Stimulated activated CD8-positive, alpha-beta memory T cell treated with anti-CD3 and anti-CD28 coated beads, Interleukin-15, amount 100 ng/mL, for 1 hour (primary cell): ENCODE results near the gene GFER.
"Not testable (repeated sequence)": the region's sequence is repeated elsewhere in the genome, so short reads cannot be mapped to it uniquely, and the experiment has no call there.

Source experiments
- DNase-seq: peaks from one replicate; pipeline ENCODE4 v3.0.0-alpha.2; 2020; ENCODE audit warnings: low read depth

The GFER gene

DNA sequence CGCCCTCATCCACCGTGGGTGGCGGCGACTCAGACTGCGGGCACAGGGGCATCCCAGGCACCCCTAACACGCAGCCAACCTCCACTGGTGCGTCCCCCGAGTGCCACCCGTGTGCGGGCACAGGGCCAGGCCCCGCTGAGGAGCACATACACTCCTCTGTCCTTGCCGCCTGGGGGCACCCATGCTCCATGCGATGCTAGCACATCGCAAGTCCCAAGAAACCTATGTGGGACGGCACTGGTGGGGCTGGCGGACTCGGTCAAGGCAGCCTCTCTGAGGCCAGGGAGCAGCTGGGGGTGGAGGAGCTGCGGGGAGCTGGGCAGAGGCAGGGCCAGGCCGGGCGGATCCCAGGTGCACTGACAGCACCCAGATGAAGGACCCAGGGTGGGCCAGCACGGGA, 21.7 kb downstream of the GFER start:
- no peak for DNase-seq

DNA sequence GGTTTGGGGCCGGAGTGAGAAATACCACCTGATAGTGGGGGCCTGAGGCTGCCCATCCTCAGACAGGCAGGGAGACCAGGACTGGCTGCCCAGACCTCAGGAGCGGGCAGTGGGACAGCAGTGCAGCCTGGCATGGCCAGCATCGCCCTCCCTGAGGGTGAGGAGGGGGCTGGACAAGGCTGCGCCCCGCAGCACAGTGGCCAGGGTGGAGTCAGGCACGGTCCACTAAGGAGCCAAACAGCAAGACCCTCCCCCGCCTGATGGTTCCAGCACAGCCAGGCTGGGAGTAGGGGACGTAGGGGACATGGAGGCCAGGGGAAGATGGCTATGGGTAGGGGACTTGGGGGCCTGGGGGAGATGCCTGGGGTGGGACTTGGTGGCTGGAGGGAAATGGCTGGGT, 22.3 kb downstream of the GFER start:
- DNase-seq: no peak

DNA sequence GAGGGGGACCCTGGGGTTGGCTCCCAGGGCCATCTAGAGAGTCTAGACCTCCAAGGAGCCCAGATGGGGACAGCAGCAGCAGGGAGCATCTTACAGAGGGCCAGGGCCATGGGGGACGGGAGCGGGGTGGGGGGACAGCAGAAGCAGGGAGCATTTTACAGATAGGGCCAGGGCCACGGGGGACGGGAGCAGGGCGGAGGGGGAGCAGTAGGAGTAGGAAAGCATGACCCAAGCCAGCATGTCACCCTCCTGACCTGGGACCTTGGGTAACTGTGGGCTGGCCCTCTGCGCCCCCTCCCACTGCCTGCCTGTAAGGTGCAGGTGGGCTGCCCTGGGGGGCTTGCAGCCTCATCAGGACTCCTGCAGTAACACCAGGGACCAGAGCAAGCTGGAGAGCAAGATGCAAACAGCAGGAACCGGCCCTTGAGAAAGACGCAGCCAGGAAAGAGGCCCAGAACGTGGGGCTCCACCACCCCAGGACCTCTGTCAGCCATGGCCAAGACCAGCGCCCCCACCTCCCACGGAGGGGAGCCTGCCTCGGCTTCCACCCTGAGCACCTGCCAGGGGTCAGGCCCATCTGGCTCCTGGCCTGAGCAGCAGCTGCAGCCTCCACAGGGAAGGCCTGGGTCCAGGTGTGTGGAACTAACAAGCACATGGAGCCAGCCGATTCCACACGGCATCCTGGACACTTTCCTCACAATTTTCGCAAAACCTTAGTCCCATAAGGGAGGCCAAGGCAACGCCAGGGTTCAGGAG, 23.3 kb downstream of the GFER start:
- no peak for DNase-seq

DNA sequence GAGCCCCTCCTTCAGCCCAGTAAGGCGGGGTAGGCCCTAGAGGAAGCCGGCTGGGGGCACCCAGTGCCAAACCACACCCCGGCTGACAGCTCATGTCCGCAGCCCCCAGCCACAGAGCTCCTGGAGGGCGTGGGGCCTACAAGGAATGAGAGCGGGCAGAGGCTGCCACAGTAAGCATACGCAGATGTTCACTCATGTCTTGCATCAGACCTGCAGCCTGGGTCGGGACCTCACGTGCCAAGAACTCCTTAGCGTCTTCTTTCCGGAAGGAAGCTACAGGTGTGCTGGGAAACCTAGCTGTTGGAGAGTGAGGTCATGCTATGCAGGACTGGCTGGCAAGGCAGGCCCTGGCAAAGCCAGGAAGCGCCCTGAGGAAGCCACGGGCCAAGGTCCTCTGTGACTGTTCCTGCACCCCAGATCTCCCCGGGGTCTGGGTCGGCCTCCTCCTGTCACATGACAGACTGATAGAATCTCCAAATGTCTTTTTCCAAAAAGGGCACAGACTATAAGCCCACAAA, 24.1 kb downstream of the GFER start:
- no peak for DNase-seq

DNA sequence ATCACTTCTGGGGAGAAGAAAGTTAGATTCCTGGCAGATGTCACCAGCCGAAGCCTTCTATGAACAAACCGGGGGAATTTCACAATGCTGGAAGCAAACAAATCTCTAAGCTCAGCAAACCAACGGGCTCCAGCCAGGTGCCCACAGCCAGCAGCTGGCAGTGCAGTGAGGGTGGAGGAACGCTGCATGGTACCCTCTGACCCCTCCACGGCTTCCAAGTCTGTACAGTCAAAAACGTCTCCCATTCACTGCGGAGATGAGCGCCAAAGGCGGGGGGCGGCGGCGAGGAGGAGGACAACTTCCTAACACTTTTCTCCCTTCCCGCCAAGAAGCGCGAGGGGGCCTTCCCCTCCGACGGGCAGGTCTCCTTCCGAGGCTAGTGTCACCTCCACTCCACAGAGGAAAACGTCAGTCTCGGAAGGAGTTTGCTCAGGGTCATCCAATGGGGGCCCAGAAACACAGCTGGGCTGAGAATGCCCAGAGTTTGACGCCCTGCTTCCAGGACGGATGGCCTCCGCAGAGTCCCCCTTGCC, 24.7 kb downstream of the GFER start:
- DNase-seq: no peak

DNA sequence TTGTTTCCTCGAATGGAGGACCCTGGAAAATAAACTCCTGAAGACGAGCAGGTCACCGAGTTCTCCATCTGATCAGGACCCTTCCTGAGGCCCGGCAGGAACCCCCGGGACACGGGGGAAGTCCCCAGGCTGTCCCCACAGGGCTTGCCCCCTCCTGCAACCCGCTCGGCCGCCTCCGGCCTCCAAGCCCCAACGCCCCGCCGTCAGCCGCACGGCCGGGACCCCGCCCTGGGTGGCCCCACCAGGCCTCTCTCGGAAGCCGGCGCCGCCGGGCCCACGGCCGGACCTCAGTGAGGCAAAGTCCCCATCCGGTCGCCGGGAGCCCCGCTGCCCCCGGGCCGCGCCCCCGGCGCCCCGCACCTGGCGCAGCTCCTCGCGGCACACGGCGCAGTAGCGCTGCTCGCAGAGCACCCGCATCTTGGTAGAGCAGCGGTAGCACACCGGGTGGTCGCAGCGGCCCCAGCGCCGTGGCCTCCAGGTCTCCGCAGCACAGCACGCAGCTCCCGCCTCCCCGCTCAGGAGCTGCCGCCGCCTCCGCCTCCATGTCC, 25.2 kb downstream of the GFER start:
- no peak for DNase-seq

DNA sequence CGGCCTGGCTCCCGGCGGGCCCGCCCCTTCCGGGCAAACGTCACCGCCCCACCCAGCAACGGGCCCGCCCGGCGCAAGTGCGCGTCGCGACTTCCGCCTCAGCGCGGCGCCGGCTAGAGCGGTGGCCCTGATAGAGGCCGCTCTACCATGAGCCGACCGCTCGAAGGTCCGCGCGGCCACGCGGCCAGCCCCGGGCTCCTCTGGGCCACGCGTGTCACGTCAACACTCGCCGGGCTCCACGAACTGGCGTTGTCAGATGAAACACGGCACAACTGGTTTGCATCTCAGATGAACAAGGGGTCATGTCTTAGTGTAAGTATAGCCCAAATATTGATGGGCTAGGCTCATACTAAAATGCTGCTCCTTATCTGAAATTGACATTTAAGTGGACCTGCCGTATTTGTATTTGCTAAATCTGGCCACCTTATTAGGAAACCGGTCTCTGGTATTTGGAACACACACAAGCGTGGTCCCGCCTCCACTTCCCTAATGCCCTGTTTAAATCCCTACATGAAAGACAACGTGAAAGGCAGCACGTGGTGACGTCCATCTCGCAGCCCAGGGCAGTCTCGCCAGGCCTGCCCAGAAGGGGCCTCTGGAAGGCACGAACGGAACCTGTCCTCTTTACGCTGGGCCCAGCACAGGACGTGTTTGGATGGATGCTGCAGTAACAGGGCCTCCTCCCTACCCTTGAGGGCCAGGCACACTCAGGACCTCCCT, 26.0 kb downstream of the GFER start, which contains the start of gene ZNF598:
Gene ZNF598 (minus strand): TSS at position 31 of the 720 bp plus-strand sequence.
- DNase-seq: peak; percentile 42

DNA sequence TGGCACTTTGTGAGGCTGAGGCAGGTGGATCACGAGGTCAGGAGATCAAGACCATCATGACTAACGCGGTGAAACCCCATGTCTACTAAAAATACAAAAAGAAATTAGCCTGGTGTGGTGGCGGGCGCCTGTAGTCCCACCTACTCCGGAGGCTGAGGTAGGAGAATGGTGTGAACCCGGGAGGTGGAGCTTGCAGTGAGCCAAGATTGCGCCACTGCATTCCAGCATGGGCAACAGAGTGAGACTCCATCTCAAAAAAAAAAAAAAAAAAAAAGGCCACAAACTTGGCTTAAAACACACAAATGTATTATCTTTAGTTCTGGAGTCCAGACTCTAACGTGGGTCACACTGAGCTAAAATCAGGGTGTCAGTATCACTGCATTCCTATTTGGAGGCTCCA, 27.7 kb downstream of the GFER start:
- not testable (repeated sequence) for DNase-seq

DNA sequence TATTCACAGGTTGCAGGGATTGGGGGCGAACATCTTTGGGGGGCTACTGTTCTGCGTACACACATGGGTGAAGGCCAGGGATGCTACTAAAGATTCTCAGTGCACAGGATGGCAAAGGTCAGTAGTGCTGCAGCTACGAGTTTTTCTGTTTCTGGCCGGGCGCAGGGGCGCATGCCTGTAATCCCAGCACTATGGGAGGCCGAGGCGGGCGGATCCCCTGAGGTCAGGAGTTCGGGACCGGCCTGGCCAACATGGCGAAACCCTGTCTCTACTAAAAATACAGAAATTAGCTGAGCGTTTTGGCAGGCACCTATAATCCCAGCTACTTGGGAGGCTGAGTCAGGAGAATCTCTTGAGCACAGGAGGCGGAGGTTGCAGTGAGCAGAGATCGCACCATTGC, 29.5 kb downstream of the GFER start:
- no peak for DNase-seq

DNA sequence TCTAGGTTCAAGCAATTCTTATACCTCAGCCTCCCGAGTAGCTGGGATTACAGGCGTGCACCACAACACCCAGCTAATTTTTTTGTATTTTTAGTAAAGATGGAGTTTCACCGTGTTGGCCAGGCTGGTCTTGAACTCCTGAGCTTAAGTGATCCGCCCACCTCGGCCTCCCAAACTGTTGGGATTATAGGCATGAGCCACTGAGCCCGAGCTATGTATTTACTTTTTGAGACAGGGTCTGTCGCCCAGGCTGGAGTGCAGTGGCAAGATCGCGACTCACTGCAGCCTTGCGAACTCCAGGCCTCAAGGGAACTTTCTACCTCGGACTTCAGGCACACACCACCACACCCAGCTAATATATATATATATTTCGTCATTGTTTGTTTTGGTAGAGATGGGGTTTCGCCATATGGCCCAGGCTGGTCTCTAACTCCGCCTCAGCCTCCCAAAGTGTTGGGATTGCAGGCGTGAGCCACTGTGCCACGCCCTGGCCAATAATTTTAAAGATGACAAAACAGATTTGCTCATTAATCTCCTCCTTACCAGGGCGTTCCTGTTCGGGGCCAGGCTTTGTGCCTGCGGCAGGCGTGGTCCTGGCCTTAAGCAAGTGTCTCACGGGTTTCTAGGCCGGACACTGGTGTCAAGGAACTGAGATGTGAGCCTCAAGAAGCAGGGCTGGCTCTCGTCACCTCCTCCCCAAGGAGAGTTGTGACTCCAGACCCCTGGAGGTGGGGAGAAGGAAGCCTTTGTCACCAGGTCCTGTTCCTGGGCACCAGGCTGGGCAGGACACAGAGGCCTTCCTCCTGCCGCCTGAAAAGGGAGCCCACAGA, 31.3 kb downstream of the GFER start:
- DNase-seq: no peak

DNA sequence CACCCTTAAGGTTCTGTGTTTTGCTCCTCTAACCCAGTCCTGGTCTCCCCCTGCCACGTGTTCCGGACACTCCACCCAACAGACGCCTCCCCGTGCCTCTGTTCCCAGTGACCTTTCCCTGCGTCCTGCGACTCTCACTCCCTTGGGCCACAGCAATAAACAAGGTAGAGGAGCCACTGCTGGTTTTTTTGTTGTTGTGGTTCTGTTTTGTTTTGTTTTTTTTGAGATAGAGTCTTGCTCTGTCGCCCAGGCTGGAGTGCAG, 31.9 kb downstream of the GFER start:
- no peak for DNase-seq

DNA sequence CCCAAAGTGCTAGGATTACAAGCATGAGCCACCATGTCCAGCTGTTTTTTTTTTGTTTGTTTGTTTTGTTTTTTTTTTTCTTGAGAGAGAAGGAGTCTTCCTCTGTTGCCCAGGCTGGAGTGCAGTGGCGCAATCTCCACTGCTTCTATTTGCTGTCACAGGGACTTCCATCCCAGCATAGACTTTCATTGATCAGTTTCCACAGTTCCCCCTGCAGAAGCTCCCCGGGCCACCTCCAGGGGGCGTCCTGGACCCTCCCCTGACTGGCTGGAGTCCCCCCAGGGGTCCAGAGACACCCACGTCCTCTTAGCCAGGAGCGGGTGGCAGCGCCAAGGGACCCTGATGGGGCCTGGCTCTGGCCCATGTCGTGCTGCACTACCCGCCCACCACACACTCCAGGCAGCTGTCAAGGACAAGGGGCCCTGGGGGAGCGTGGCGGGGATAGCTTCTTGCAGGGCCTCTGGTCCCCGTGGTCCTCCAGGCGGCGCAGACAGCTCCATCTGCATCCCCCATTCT, 32.5 kb downstream of the GFER start:
- DNase-seq: no peak

DNA sequence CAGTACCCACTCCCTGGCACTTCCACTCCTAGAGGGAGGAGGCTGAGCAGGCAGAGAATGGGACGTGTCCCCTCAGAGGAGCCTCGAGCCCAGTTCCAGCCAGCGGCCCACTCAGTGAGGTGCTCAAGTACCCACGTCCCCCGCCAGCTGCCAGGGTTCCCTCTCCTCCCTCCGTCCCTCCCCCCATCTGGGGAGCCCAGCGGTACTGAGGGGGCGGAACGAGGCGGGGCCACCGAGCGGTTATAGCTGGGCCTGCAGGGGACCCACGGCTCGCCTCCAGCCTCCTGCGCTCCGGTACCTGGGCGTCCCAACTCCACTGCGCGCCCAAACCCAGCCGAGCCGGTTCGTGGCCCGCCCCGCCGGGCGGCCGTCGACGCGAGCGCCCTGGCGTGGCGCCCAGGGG, 35.5 kb downstream of the GFER start, which contains the start of gene NPW:
Gene NPW (plus strand): TSS at position 268 of the 403 bp plus-strand sequence.
- no peak for DNase-seq

DNA sequence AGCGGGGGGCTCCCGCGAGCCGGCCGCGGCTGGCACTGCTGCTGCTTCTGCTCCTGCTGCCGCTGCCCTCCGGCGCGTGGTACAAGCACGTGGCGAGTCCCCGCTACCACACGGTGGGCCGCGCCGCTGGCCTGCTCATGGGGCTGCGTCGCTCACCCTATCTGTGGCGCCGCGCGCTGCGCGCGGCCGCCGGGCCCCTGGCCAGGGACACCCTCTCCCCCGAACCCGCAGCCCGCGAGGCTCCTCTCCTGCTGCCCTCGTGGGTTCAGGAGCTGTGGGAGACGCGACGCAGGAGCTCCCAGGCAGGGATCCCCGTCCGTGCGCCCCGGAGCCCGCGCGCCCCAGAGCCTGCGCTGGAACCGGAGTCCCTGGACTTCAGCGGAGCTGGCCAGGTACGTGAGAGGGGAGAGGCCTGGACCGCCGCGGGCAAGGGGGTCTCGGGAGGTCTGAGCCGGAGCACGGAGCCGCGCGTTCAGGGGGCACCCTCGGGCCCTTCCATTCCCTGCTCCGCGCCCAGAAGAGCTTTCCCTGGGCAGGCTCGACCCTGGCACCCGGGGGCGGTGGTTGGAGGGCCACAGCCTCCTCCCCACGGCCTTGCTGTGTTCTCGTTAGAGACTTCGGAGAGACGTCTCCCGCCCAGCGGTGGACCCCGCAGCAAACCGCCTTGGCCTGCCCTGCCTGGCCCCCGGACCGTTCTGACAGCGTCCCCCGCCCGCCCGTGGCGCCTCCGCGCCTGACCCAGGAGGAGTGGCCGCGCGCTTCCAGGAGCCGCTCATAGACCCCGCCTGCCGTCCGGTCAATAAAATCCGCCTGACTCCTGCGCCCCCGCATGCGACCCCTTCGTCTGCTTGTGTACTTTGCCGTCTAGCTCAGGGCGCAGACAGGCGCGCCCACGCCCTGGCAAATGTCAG, 36.2 kb downstream of the GFER start:
- no peak for DNase-seq

DNA sequence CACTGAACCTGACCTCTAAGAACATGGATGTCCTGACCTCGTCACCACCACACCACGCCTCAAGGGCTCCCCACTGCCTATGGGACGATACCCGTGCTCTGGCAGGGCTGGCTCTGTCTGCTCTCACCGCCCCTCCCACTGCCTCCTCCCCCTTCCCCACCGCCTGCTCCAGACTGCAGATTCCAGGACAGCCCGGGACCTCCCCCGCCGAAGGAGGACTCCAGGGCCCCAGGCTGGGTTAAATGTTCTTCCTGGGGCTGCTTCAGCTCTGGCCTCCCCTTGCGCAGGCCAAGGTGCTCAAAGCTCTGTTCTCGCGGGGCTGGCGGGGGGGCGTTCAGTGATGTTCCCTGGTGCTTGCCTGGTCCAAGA, 38.7 kb downstream of the GFER start:
- DNase-seq: no peak

DNA sequence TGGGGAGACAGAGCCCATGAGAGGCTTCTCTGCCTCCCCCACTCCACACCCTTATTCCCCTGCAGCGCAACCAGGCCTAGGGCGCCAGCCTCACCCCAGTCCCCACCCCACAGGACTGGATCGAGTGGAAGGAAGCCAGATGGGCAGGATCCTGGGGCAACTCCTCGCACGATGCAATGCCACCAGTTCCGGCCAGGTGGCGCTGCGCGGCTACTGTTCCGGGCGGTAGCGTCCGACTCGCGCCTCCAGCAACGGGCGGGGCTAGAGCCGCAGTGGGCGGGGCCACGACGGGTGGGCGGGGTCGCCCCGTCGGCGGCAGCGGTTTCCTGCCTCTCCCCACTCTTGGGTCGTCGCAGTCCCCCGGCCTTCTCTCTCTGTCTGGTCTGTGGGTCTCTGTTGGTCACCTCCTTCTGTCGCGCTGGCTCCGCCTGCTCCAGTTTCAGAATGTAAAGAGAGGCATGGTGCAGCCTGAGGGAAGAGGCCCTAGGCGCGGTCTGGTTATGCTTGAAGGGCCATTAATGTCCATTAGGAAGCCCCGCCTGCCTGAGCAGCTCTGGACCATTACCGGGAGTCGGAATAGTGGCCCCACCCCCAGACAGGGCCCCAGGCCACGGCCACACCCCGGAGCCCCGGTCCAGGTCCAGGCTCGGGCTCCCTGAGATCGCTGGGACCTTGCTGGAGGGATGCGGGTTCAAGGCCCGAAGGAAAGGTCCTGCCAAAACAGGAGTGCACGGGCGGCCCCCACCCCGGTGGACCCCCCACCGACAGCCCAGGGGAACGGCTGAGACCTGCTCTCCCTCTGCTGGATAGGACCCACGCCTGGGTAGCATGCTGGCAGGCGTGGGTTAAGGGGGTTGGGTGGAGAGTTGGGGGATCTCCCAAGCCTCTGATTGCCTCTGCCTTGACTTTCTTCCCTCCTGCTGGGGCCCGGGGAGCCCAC, 39.4 kb downstream of the GFER start:
- peak; percentile 92 for DNase-seq

DNA sequence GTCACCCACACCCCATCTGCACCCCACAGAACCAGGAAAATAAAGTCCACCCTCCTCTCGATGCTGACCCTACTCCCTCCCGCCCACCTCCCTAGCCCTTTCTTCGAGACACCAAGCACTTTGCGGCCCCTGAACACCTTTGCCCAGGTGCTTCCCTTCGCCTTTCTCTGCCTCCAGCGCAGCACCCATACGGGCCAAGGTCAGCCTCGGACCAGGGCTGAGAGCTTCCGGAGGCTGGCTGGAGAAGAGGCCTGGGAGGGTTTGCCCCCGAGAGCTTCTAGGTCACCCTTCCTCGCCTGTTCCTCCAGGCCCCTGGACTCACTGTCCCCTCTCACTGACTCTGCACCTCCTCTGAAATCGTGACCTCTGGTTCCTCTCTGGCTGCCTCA, 40.0 kb downstream of the GFER start:
- no peak for DNase-seq

DNA sequence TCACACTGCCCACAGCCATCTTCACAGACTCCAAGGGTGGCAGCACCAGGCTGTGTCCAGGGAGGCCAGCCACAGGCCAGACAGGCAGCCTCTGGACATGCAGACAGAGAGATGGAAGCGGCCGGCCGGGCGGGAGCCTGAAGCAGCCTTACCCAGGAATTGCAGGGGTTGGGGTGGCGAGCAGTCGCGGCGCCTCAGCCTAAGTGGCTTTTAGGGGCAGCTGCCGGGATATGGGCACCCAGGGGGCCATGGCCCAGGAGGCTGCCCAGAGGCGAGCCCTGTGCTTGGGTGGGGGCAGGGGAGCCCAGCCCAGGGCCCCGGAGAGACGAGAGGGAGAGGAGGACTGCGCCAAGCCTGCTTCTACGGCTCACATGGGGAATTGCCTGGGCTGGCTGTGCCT, 41.3 kb downstream of the GFER start:
- no peak for DNase-seq

DNA sequence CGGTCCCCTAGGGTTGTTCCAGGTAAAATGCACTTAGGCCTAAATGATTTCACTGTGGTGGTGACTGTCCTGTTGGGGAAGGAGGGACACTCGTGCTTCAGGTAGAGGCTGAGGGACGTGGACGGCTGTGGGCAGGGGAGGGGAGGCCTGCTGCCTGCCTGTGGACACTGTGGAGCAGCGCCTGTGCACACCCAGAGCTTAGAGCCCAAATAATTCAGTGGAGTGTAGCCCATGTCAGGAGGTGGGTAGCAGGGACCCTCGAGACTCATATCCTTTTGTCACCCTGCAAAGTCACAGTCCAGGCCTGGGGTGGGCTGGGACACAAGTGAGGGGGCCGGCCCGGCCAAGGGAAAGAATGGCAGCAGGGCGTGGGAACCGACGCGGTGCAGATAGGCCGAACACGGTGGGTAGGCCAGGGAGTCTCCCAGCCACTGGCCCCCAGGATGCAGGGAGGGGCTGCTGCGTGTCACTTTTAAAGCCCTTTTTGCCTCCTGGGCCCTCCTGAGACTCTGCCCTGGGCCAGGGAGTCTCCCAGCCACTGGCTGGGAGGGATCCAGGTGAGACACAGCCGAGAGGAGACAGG, 42.0 kb downstream of the GFER start:
- DNase-seq: no peak
